ENCODE measurements around the gene LRIT2.

Gene LRIT2

GRCh38 chr10:84261236-84261915, 36.0 kb upstream of the LRIT2 start:
- H3K4me2 ChIP-seq (ENCODE audit: low read depth, low read length, poor library complexity, severe bottlenecking), result no peak overlapping the region
- TF ChIP-seq CTCF (conservative IDR thresholded peaks at IDR 0.05; ENCODE audit: low read length) (no peak), EZH2phosphoT487 (IDR thresholded peaks at IDR 0.05; ENCODE audit: borderline replicate concordance) (no peak)
- H2AFZ ChIP-seq (ENCODE audit: low read length), result no peak overlapping the region
- H3K4me3 ChIP-seq (ENCODE audit: low read length, poor library complexity, severe bottlenecking), result no peak overlapping the region
- H3K9me3 ChIP-seq (ENCODE audit: insufficient read depth, low read depth, low read length), result no peaks in the 10 kb centered on the region
- no peaks in the 10 kb centered on the region for H3K9me2 ChIP-seq (replicated peaks; ENCODE audit: low read depth, low read length)
- H4K20me1 ChIP-seq (ENCODE audit: insufficient read depth, low read length, poor library complexity, severe bottlenecking), result no peaks in the 10 kb centered on the region
- no peaks in the 10 kb centered on the region for H3K79me2 ChIP-seq (ENCODE audit: insufficient read depth, low read length)
- H3K27me3 ChIP-seq (ENCODE audit: insufficient read depth, low read length, poor library complexity, severe bottlenecking), result no peaks in the 10 kb centered on the region
- H3F3A ChIP-seq (ENCODE audit: low read depth), result no peaks in the 10 kb centered on the region
- no peak overlapping the region for H3K9ac ChIP-seq (ENCODE audit: low read depth, low read length, poor library complexity, severe bottlenecking)
- H3K4me1 ChIP-seq (ENCODE audit: insufficient read depth, low read length, poor library complexity, severe bottlenecking), result no peaks in the 10 kb centered on the region
- H3K36me3 ChIP-seq (ENCODE audit: insufficient read depth, low read length), result no peaks in the 10 kb centered on the region

GRCh38 chr10:84258034-84258695, 32.8 kb upstream of the LRIT2 start:
- H3K9me2 ChIP-seq (replicated peaks; ENCODE audit: low read depth, low read length), result no peaks in the 10 kb centered on the region
- no peaks in the 10 kb centered on the region for H3K9me3 ChIP-seq (ENCODE audit: insufficient read depth, low read depth, low read length)
- H3K4me3 ChIP-seq (ENCODE audit: low read length, poor library complexity, severe bottlenecking), result no peak overlapping the region
- TF ChIP-seq CTCF (conservative IDR thresholded peaks at IDR 0.05; ENCODE audit: low read length) (no peak), EZH2phosphoT487 (IDR thresholded peaks at IDR 0.05; ENCODE audit: borderline replicate concordance) (no peak)
- H3K9ac ChIP-seq (ENCODE audit: low read depth, low read length, poor library complexity, severe bottlenecking), result no peak overlapping the region
- no peaks in the 10 kb centered on the region for H3K27me3 ChIP-seq (ENCODE audit: insufficient read depth, low read length, poor library complexity, severe bottlenecking)
- H4K20me1 ChIP-seq (ENCODE audit: insufficient read depth, low read length, poor library complexity, severe bottlenecking), result no peaks in the 10 kb centered on the region
- no peak overlapping the region for H3K4me2 ChIP-seq (ENCODE audit: low read depth, low read length, poor library complexity, severe bottlenecking)
- H3K79me2 ChIP-seq (ENCODE audit: insufficient read depth, low read length), result no peaks in the 10 kb centered on the region
- no peaks in the 10 kb centered on the region for H3F3A ChIP-seq (ENCODE audit: low read depth)
- no peaks in the 10 kb centered on the region for H3K36me3 ChIP-seq (ENCODE audit: insufficient read depth, low read length)
- H2AFZ ChIP-seq (ENCODE audit: low read length), result no peak overlapping the region
- no peaks in the 10 kb centered on the region for H3K4me1 ChIP-seq (ENCODE audit: insufficient read depth, low read length, poor library complexity, severe bottlenecking)

- Histone ChIP-seq H3K9me2 (replicated peaks; ENCODE audit: low read depth, low read length) (no peaks in the 10 kb centered on the region), H3K4me1 (ENCODE audit: insufficient read depth, low read length, poor library complexity, severe bottlenecking) (no peaks in the 10 kb centered on the region), H3K4me3 (ENCODE audit: low read length, poor library complexity, severe bottlenecking) (no peak overlapping the region), H4K20me1 (ENCODE audit: insufficient read depth, low read length, poor library complexity, severe bottlenecking) (no peaks in the 10 kb centered on the region), H3K27me3 (ENCODE audit: insufficient read depth, low read length, poor library complexity, severe bottlenecking) (no peaks in the 10 kb centered on the region), H3F3A (ENCODE audit: low read depth) (no peaks in the 10 kb centered on the region), H2AFZ (ENCODE audit: low read length) (no peak overlapping the region), H3K4me2 (ENCODE audit: low read depth, low read length, poor library complexity, severe bottlenecking) (no peak overlapping the region), H3K9ac (ENCODE audit: low read depth, low read length, poor library complexity, severe bottlenecking) (no peak overlapping the region), H3K79me2 (ENCODE audit: insufficient read depth, low read length) (no peaks in the 10 kb centered on the region), H3K36me3 (ENCODE audit: insufficient read depth, low read length) (no peaks in the 10 kb centered on the region), H3K9me3 (ENCODE audit: insufficient read depth, low read depth, low read length) (no peaks in the 10 kb centered on the region)
- TF ChIP-seq EZH2phosphoT487 (IDR thresholded peaks at IDR 0.05; ENCODE audit: borderline replicate concordance) (no peak), CTCF (conservative IDR thresholded peaks at IDR 0.05; ENCODE audit: low read length) (no peak)
Measured at GRCh38 chr10:84257343-84258020, 32.1 kb upstream of the LRIT2 start.

Measured in Loucy (cell line).